Measurements from ENCODE around the gene RNF220. TPM values are rescaled to one million over a fixed set of nuclear protein-coding genes. Genes with fewer than 3 reads are reported as not detected.

The RNF220 gene
- total RNA-seq, 1 donor from 2014 or later = 102 TPM

DNA sequence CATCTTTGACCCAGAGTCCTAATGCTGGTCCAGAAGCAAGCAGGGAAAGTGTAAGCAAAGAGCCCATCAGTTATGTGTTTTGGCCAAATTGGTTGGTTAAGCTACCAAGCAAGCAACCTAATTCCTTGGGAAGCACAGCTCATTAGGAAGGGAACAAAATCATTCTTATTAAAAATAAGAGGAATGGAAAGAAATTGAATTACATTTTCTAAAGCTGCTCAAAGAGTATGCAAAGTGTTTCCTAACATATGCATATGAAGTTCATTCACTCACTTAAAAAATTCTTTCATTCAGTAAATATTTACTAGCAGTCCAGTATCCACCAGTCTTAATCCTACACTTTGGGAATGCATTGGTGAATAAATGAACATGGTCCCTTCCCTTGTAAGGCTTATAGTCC, 71.8 kb downstream of the RNF220 start:
- intact Hi-C loops (cut with micrococcal nuclease) = no loop called here
- Mint-ChIP-seq H3K27ac (no peak overlapping the region), H3K36me3 (ENCODE audit: low read depth) (no peaks in the 10 kb centered on the region), H3K4me1 (peaks cover 9% of the 10 kb centered on the region), H3K9me3 (no peaks in the 10 kb centered on the region), H3K4me3 (no peak overlapping the region), H3K27me3 (peaks cover 16% of the 10 kb centered on the region)
- DNase-seq = no peak

DNA sequence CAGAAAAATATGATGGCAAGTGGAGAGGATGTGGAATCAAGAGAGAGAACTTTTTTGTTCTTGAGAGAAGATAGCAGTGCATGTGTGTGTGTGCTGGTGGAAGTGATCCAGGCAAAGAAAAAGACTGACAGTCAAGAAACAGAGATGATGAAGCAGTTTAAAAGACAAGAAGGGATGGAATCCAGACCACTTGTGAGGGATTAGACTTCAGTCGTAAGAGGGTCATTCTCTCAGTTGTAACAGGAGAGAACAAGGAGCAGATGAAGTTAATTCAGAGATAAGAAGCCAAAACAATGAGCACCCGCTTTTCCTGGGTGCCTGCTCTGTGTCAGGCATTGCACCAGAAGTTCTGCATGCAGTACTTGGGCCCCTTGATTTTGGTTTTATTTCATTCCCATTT, 76.6 kb downstream of the RNF220 start:
- H3K36me3 Mint-ChIP-seq (ENCODE audit: low read depth) = no peaks in the 10 kb centered on the region
- no peaks in the 10 kb centered on the region for H3K9me3 Mint-ChIP-seq
- peaks cover 29% of the 10 kb centered on the region for H3K27me3 Mint-ChIP-seq
- intact Hi-C loops (cut with micrococcal nuclease) = no loop called here
- no peaks in the 10 kb centered on the region for H3K4me1 Mint-ChIP-seq
- no peak overlapping the region for H3K27ac Mint-ChIP-seq
- DNase-seq = no peak
- H3K4me3 Mint-ChIP-seq = no peak overlapping the region

DNA sequence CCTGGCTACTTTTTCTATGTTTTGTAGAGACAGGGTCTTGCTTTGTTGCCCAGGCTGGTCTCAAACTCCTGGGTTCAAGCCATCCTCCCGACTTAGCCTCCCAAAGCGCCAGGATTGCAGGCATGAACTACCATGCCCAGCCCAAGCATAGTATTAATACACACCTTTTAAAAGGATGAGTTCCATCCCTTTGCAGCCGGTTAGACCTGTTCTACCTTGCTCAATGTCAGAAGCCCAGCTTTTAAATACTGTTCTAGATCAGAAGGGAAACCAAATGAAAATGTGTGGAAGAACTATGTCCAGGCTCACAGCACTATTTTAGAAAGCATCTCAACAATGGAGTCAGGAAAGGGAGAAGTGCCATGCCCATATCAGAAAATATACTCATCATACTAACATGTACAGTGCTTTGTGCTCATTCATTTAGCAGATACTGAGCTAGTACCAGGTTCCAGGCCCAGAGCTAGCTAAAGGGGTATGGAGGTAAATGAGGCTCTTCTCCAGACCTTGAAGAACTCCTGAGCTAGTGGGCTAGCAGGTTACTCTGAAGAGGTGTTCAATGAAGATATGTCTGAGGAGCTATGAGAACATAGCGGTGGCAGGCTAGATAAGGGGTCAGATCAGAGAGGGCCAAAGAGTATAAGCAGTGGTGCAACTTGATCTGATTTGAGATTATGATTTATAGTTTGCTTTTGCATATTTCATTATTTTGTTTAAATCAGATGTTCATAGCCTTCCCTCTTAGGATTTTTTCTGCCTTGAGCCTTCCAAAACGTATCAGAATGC, 78.2 kb downstream of the RNF220 start:
- H3K27me3 Mint-ChIP-seq = peaks cover 27% of the 10 kb centered on the region
- H3K9me3 Mint-ChIP-seq = no peaks in the 10 kb centered on the region
- H3K27ac Mint-ChIP-seq = no peak overlapping the region
- no peaks in the 10 kb centered on the region for H3K4me1 Mint-ChIP-seq
- no peak for DNase-seq
- intact Hi-C loops (cut with micrococcal nuclease) = no loop called here
- no peaks in the 10 kb centered on the region for H3K36me3 Mint-ChIP-seq (ENCODE audit: low read depth)
- no peak overlapping the region for H3K4me3 Mint-ChIP-seq

DNA sequence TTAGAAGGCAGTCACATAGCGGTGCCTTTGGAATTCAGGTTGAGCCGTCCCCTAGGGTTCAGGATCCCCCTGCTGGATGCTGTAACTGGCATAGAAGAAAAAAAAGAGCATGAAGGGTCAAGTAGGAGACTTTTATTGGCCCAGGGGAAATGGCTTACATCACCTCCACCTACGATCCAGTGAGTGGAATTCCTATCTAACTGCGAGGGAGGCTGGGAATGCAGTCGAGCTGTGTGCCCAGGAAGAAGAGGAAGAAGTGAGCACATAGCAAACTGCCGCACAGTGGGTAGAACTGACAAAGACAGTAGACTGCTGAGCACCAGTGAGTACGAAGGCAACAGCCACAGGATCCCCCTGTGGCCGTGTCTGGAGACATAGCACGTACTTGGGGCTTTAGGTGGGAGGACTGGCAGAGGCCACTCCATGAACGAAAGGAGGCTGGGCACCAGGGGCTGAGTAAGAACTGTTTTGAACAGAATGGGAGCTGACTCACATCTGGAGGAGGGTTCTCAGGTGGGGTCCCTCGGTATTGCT, 79.2 kb downstream of the RNF220 start:
- Mint-ChIP-seq H3K4me3 (no peak overlapping the region), H3K36me3 (ENCODE audit: low read depth) (no peaks in the 10 kb centered on the region), H3K4me1 (no peaks in the 10 kb centered on the region), H3K27ac (no peak overlapping the region), H3K27me3 (peaks cover 31% of the 10 kb centered on the region), H3K9me3 (no peaks in the 10 kb centered on the region)
- intact Hi-C loops (cut with micrococcal nuclease) = no loop called here
- DNase-seq = no peak

DNA sequence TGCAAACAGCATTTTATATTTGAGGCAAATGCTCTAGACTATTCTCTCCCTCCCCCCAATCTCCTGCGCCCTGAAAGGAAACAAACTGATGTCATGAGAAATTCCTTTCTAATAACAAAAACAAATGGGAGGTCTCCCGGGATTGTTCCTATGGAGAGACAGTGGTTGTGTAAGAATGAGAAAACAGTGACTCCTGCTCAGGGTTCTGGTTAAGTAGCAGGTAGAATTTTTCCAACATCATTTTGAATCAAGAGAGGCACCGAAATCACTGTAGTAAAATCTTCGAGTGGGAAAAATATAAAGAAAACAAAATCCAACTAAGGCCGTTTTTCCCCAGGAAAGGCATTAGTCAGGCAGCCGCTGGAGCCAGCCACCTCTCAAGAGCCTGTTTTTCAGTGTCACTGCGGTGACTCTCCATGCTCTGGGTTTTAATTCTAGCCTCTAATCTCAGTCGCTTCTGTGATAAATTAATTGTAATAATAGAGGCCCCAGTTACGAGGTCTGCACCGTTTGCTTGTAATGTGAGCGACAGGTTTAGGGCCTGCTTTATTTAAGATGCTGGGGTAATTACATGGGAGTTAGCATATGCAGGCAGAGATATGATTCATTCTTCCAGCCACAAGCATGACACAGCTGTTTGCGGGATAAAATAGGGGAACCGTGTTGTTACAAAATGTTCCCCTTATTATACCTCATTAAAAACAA, 80.3 kb downstream of the RNF220 start:
- Mint-ChIP-seq H3K27ac (no peak overlapping the region), H3K4me3 (no peak overlapping the region), H3K9me3 (no peaks in the 10 kb centered on the region), H3K27me3 (peaks cover 27% of the 10 kb centered on the region), H3K36me3 (ENCODE audit: low read depth) (no peaks in the 10 kb centered on the region), H3K4me1 (no peaks in the 10 kb centered on the region)
- no peak for DNase-seq
- intact Hi-C loops (cut with micrococcal nuclease) = no loop called here

DNA sequence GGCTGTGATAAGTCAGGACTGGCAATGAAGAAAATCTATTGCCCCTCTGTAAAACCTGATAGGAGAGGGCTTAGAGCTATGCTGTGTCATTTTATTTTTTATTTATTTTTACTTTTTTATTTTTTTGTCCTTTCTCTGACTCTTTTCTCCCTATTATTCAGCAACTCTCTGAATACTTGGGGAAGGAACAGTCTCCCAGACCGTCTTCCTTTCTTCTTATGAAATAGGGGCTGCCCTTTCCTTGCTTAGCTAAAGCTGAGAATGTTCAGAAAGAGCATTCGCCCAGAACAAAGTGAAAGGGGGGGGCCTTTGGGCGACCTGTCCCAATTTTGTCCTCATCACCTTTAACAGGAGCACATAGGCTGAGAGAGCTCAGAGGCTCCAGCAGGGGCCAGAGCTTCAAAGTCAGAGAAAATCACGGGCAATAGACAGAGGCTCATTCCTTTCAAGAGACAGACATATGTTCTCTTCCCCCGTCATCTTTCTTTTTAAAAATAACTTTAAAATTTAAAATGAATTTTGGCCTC, 80.9 kb downstream of the RNF220 start:
- Mint-ChIP-seq H3K4me3 (no peak overlapping the region), H3K4me1 (no peaks in the 10 kb centered on the region), H3K27ac (no peak overlapping the region), H3K36me3 (ENCODE audit: low read depth) (no peaks in the 10 kb centered on the region), H3K9me3 (no peaks in the 10 kb centered on the region), H3K27me3 (peaks cover 27% of the 10 kb centered on the region)
- intact Hi-C loops (cut with micrococcal nuclease) = no loop called here
- no peak for DNase-seq

DNA sequence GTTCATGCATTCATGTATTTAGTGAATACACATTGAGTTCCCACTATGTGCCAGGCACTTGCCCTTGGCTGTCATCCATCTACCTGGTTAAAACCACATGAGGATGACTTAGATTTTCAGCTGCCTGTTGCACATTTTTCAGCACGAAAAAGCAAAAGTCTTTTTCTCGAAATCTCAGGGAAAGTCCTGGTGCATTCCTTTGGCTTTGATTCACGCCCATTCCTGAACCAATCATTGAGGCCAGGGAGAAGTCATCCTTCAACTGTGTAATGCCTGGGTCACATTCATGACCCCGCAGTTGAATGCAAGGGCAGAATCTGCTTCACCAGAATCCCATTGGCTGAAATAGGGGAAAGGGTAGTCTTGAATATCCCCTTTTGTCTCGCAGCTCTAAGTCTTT, 84.4 kb downstream of the RNF220 start:
- no peak for DNase-seq
- H3K27ac Mint-ChIP-seq = no peak overlapping the region
- no peaks in the 10 kb centered on the region for H3K36me3 Mint-ChIP-seq (ENCODE audit: low read depth)
- no peak overlapping the region for H3K4me3 Mint-ChIP-seq
- no peaks in the 10 kb centered on the region for H3K4me1 Mint-ChIP-seq
- intact Hi-C loops (cut with micrococcal nuclease) = no loop called here
- H3K27me3 Mint-ChIP-seq = peaks cover 15% of the 10 kb centered on the region
- H3K9me3 Mint-ChIP-seq = no peaks in the 10 kb centered on the region

DNA sequence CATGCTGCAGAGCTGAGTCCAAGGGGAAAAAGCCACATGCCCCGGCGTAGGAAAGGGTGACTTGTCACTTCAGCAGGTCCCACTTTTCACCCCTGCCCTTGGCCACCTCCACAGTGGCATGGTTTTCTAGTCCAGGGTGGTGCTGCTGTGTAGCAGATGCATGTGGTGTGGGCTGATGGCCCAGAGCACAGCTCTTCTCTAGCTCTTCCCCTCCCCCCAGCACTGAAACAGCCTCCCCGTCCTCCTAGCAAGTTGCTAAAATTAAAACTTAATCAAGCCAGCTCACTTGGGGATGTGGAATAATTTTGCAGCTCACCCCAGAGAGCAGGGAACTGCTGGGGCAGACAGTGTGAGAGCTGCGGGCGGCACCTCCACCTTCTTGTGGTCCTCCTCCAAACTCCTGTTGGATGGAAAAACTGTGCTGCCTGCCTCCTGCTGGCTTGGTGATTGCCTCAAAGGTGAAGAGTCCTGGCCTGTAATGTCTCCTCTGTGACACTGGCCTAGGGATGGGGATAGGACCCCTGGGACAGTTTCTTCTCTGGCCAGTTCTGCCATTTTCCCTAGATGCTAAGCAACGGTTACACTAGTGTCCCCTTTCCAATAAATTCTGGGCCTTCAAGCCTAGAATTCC, 91.6 kb downstream of the RNF220 start:
- Mint-ChIP-seq H3K27me3 (peaks cover 12% of the 10 kb centered on the region), H3K27ac (no peak overlapping the region), H3K4me3 (no peak overlapping the region), H3K9me3 (no peaks in the 10 kb centered on the region), H3K4me1 (no peaks in the 10 kb centered on the region), H3K36me3 (ENCODE audit: low read depth) (no peaks in the 10 kb centered on the region)
- no peak for DNase-seq
- intact Hi-C loops (cut with micrococcal nuclease) = no loop called here

DNA sequence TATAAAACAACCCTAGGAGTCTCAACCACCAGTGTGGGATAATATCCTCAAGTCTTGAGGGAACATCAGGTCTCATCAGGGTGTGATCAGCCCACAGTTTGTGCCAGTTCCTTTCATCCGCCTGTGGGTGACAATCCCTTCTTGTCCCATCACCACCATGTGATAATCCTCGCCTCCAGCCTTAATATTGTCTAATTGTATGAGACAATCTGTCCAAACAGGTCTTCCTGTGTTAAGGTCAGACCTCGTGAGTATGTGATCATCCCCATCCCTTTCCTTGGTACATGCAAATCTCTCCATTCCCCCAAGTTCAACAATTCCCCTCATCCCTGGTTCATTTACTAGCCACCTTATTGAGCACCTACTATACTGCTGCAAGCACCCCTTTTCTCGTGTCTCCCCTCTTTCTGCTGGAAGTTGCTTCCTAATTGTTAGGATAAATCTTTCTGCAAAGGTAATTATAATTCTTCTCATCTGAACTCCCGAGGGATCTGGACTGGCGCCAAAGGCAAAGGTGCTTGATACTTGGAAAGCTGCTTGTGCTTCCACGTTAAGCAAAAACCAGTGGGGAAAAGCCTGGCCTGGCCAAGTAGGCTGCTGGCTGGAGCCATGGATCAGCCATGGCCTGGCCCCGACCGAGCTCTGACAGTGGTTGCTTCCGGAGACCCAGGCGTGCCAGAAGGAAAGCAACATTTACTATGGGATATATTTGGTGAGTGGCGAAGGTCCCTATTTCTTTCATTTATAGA, 92.5 kb downstream of the RNF220 start:
- Mint-ChIP-seq H3K4me3 (no peak overlapping the region), H3K36me3 (ENCODE audit: low read depth) (no peaks in the 10 kb centered on the region), H3K4me1 (no peaks in the 10 kb centered on the region), H3K27me3 (peaks cover 7% of the 10 kb centered on the region), H3K27ac (no peak overlapping the region), H3K9me3 (no peaks in the 10 kb centered on the region)
- intact Hi-C loops (cut with micrococcal nuclease) = no loop called here
- no peak for DNase-seq

DNA sequence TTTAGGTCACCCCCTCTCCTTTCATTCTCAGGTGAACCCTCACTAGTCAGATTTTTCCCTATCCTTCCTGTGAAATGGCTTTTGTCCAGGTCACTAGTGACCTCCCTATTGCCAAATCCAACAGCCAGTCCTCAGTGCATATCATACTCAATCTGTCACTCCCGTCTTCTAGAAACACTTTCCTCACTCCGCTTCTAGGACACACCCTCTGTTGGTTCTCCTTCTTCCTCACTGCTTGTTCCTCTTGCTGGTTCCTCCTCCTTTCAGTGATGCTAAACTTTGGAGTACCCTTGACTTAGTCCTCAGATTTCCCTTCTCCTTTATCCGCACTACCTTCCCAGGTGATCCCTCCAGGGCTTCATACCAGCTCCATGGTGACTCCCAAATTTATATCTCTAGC, 94.3 kb downstream of the RNF220 start:
- Mint-ChIP-seq H3K36me3 (ENCODE audit: low read depth) (no peaks in the 10 kb centered on the region), H3K4me1 (no peaks in the 10 kb centered on the region)

DNA sequence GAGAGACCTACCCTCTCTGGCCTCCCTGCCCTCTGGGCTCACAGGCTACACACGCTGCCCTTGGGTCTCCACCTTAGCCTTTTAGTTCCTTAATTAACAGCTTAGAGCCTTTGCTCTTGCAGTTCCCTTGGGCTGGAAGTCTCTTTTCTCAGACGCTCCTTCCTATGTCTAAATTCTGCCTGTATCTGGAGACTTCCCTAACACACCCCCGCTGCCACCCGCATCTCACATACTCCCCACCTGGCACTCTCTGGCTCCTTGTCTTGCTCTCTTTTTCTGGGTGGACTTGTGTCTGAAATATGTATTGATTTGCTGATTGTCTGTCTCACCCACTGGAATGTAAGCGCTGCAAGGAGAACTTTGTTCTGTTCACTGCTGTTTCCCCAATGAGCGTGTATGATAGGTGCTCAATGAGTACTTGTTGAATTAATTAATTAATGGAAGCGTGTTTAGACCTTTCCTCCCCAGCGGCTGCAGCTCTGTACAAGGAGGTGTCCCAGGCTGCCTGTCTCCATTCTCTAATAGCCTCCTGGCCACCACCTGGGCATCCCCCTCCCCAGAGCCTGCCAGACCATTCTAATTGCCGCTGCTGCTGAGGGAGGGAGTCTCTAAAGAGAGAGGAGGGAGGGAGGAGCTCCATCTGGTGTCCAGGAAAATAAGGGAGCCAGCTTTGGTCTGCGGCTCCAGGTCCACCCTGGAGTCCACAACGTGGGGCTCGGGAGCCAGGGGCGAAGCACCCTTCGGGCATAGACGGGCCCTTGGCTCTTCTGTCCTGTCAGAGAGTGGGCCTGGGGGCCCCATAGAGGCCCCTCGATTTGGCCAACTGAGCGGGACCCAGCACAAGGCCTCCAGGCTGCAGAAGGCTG, 95.4 kb downstream of the RNF220 start:
- H3K9me3 Mint-ChIP-seq = no peaks in the 10 kb centered on the region
- no peak overlapping the region for H3K27ac Mint-ChIP-seq
- H3K4me3 Mint-ChIP-seq = no peak overlapping the region
- DNase-seq = no peak
- peaks cover 5% of the 10 kb centered on the region for H3K27me3 Mint-ChIP-seq
- no peaks in the 10 kb centered on the region for H3K4me1 Mint-ChIP-seq
- intact Hi-C loops (cut with micrococcal nuclease) = no loop called here
- no peaks in the 10 kb centered on the region for H3K36me3 Mint-ChIP-seq (ENCODE audit: low read depth)

More for the DNA sequence above, 94.3 kb downstream of the RNF220 start:
- no peaks in the 10 kb centered on the region for H3K9me3 Mint-ChIP-seq
- no peak overlapping the region for H3K4me3 Mint-ChIP-seq
- intact Hi-C loops (cut with micrococcal nuclease) = no loop called here
- no peak overlapping the region for H3K27ac Mint-ChIP-seq
- DNase-seq = no peak
- H3K27me3 Mint-ChIP-seq = peaks cover 5% of the 10 kb centered on the region

DNA sequence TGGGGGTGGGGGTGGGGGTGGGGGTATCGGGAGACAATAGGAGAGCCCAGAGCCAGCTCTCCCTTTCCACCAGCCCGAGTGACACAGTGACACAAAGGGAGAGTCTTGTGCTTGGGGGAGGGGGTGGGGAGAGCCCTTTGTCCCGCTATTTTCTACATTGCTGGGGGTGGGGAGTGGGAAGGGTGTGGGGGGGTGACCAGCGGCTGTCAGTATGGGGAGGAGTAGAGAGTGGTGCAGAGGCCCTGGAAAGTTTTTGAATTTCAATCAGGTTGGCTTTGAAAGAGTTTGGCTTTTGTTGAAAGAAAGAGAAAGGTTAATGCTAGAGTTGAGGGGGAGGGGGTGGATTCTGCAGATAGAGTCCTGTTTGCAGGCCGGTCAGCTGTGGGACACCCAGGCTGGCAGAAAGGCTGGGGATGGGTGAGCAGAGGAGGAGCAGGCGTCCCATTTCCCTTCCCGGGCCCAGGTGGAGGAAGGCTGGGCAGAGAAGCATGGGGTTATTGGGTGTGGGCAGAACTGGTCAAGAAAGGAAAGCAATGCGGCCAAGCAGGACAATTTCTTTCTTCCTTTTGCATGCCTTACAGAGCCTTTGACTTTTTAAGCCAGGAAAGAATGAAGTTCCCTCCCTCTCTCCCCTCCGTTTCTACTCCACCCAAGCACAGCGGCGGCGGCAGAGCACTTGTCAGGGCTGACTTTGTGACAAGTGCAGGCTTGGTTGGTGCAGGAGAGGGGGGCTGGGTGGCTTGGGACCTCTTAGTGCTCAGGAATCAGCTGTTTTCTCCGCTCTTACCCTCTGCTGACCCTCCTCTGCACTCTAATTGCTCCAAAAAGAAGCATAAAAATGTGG, 96.2 kb downstream of the RNF220 start:
- H3K27me3 Mint-ChIP-seq = no peaks in the 10 kb centered on the region
- H3K4me3 Mint-ChIP-seq = no peak overlapping the region
- H3K9me3 Mint-ChIP-seq = no peaks in the 10 kb centered on the region
- no peak for DNase-seq
- intact Hi-C loops (cut with micrococcal nuclease) = no loop called here
- no peaks in the 10 kb centered on the region for H3K4me1 Mint-ChIP-seq
- no peak overlapping the region for H3K27ac Mint-ChIP-seq
- H3K36me3 Mint-ChIP-seq (ENCODE audit: low read depth) = no peaks in the 10 kb centered on the region

Measured in activated CD4-positive, alpha-beta T cell treated with anti-CD3 and anti-CD28 coated beads, Interleukin-2, amount 10 ng/mL, durations not matched to agents 24 days and 14 days (primary cell).